IMR-90 (cell line): ENCODE data around the gene RNF133. TPM values are rescaled to one million over a fixed set of nuclear protein-coding genes. Genes with fewer than 3 reads are reported as not detected.

ENCODE experiments used
- ATAC-seq: fragments of 200-7000 bp; cut with Tn5 transposase; 2 replicates; pipeline ENCODE4 v1.9.1; 2020; ENCODE audit warnings: low read depth, mild to moderate bottlenecking, moderate library complexity
- BruUV-seq: library from RNA; stranded (reverse); fragments of 400-500 nt; replicated peaks from 2 replicates; lab custom pipeline; 2021; lab: Mats Ljungman, UMichigan
- CTCF ChIA-PET: fragments of 300-600 bp; formaldehyde crosslinking; extraction: SDS; loops from one replicate; lab custom pipeline; 2021; ENCODE audit warnings: antibody characterized with exemption; lab: Yijun Ruan, JAX
- POLR2A ChIA-PET: fragments of 300-600 bp; sonication (Branson Sonifier 250); formaldehyde crosslinking; loops from one replicate; lab custom pipeline; 2022; ENCODE audit warnings: antibody characterized with exemption; ENCODE audit not compliant: unreplicated experiment; lab: Charles Lee
- DNase-seq: peaks from one replicate; pipeline ENCODE4 v3.0.0; 2013
- H2AFZ ChIP-seq: replicated peaks from 2 replicates; pipeline ENCODE3; 2013; ENCODE audit warnings: low read length, mild to moderate bottlenecking; ENCODE audit not compliant: poor library complexity
- H2AK5ac ChIP-seq: 2 replicates; pipeline ENCODE4 v1.6.1; 2013; ENCODE audit warnings: low read depth, low read length, inconsistent platforms
- H2AK9ac ChIP-seq: replicated peaks from 2 replicates; pipeline ENCODE3; 2013; ENCODE audit warnings: mild to moderate bottlenecking, low read depth, low read length, moderate library complexity; ENCODE audit not compliant: poor library complexity
- H2BK120ac ChIP-seq: 2 replicates; pipeline ENCODE4 v1.6.1; 2013; ENCODE audit warnings: low read depth, low read length, inconsistent platforms
- H2BK15ac ChIP-seq: 3 replicates; pipeline ENCODE4 v1.6.1; 2013; ENCODE audit warnings: low read depth, low read length, inconsistent platforms
- H2BK20ac ChIP-seq: 2 replicates; pipeline ENCODE4 v1.6.1; 2013; ENCODE audit warnings: low read depth, mild to moderate bottlenecking, inconsistent platforms, low read length, moderate library complexity
- H2BK5ac ChIP-seq: 2 replicates; pipeline ENCODE4 v1.6.1; 2013; ENCODE audit warnings: mild to moderate bottlenecking, low read depth, low read length, inconsistent platforms; ENCODE audit not compliant: poor library complexity, severe bottlenecking
- H3K14ac ChIP-seq: replicated peaks from 2 replicates; pipeline ENCODE4 v1.6.1; 2013; ENCODE audit warnings: low read depth, low read length, inconsistent platforms
- H3K18ac ChIP-seq: 2 replicates; pipeline ENCODE4 v1.6.1; 2013; ENCODE audit warnings: low read depth, low read length, control low read depth
- H3K23ac ChIP-seq: 2 replicates; pipeline ENCODE4 v1.6.1; 2013; ENCODE audit warnings: low read depth, low read length, inconsistent platforms
- H3K27ac ChIP-seq: 2 replicates; pipeline ENCODE4 v1.5.1; 2013; ENCODE audit warnings: mild to moderate bottlenecking, control low read depth, low read length; ENCODE audit not compliant: insufficient read depth
- H3K27me3 ChIP-seq: 2 replicates; pipeline ENCODE4 v1.6.1; 2013; ENCODE audit warnings: low read length; ENCODE audit not compliant: control insufficient read depth, insufficient read depth
- H3K36me3 ChIP-seq: 2 replicates; pipeline ENCODE4 v1.6.1; 2013; ENCODE audit warnings: low read length, mixed read lengths; ENCODE audit not compliant: control insufficient read depth, insufficient read depth
- H3K4ac ChIP-seq: 2 replicates; pipeline ENCODE4 v1.6.1; 2013; ENCODE audit warnings: low read depth, low read length, inconsistent platforms
- H3K4me1 ChIP-seq: 2 replicates; pipeline ENCODE4 v1.6.1; 2013; ENCODE audit warnings: low read length, mixed read lengths; ENCODE audit not compliant: control insufficient read depth, insufficient read depth
- H3K4me2 ChIP-seq: 2 replicates; pipeline ENCODE4 v1.6.1; 2013; ENCODE audit warnings: low read depth, mild to moderate bottlenecking, control low read depth, low read length, moderate library complexity
- H3K4me3 ChIP-seq: 2 replicates; pipeline ENCODE4 v1.5.1; 2013; ENCODE audit warnings: low read depth, mild to moderate bottlenecking, control low read depth, low read length, moderate library complexity; ENCODE audit not compliant: insufficient read depth
- H3K56ac ChIP-seq: 2 replicates; pipeline ENCODE4 v1.6.1; 2013; ENCODE audit warnings: low read length, inconsistent platforms; ENCODE audit not compliant: insufficient read depth; ENCODE audit errors: extremely low read depth
- H3K79me1 ChIP-seq, 2 experiments: 2 replicates each; pipeline ENCODE4 v1.6.1; 2013; ENCODE audit warnings: low read length in 2 of 2, inconsistent platforms in 1 of 2, low read depth in 1 of 2
- H3K9ac ChIP-seq: 2 replicates; pipeline ENCODE4 v1.6.1; 2013; ENCODE audit warnings: low read depth, low read length, control low read depth
- H3K9me1 ChIP-seq: 2 replicates; pipeline ENCODE4 v1.6.1; 2013; ENCODE audit warnings: low read length, inconsistent platforms; ENCODE audit not compliant: insufficient read depth
- H3K9me3 ChIP-seq: 2 replicates; pipeline ENCODE4 v1.6.1; 2013; ENCODE audit warnings: low read length; ENCODE audit not compliant: control insufficient read depth, insufficient read depth
- H4K20me1 ChIP-seq: 2 replicates; pipeline ENCODE4 v1.6.1; 2013; ENCODE audit warnings: low read length, inconsistent platforms; ENCODE audit not compliant: insufficient read depth
- H4K5ac ChIP-seq: 2 replicates; pipeline ENCODE4 v1.6.1; 2013; ENCODE audit warnings: mild to moderate bottlenecking, low read depth, low read length, control low read depth
- H4K8ac ChIP-seq, 2 experiments: 2 replicates each; pipeline ENCODE4 v1.6.1; 2013; ENCODE audit warnings: low read depth in 2 of 2, low read length in 2 of 2, control low read depth in 1 of 2, inconsistent platforms in 1 of 2
- H4K91ac ChIP-seq: 2 replicates; pipeline ENCODE4 v1.6.1; 2013; ENCODE audit warnings: low read depth, low read length, inconsistent platforms; ENCODE audit not compliant: insufficient read depth
- CEBPB ChIP-seq: IDR thresholded peaks from 2 replicates; pipeline ENCODE4 v1.6.1; 2012; ENCODE audit warnings: low read depth, low read length, improper control_type of control experiment
- CHD1 ChIP-seq: IDR thresholded peaks from 2 replicates; pipeline ENCODE4 v1.6.1; 2012; ENCODE audit warnings: low read depth, low read length, improper control_type of control experiment
- CTCF ChIP-seq: conservative IDR thresholded peaks from 2 replicates; pipeline ENCODE4 v1.5.1; 2012; ENCODE audit warnings: mild to moderate bottlenecking, low read depth, low read length, improper control_type of control experiment
- FOS ChIP-seq: fragments of 150-350 bp; IDR thresholded peaks from 2 replicates; pipeline ENCODE4 v1.6.1; 2016; ENCODE audit warnings: low read depth, low read length
- MAZ ChIP-seq: IDR thresholded peaks from 2 replicates; pipeline ENCODE4 v1.6.1; 2012; ENCODE audit warnings: low read depth, mild to moderate bottlenecking, low read length, improper control_type of control experiment, moderate library complexity, borderline replicate concordance
- MXI1 ChIP-seq: IDR thresholded peaks from 2 replicates; pipeline ENCODE4 v1.6.1; 2012; ENCODE audit warnings: low read depth, mild to moderate bottlenecking, low read length, moderate library complexity, borderline replicate concordance
- NFE2L2 ChIP-seq: fragments of 150-350 bp; IDR thresholded peaks from 2 replicates; pipeline ENCODE4 v1.6.1; 2016; ENCODE audit warnings: low read depth, mild to moderate bottlenecking, low read length
- RFX5 ChIP-seq: IDR thresholded peaks from 2 replicates; pipeline ENCODE4 v1.8.0; 2012; ENCODE audit warnings: low read depth, mild to moderate bottlenecking, low read length, moderate library complexity
- SMC3 ChIP-seq: fragments of 150-350 bp; IDR thresholded peaks from 2 replicates; pipeline ENCODE4 v1.6.1; 2016; ENCODE audit warnings: low read depth, mild to moderate bottlenecking, antibody characterized with exemption, low read length, moderate library complexity
- dilution Hi-C: fragments of 300-500 bp; cut with HindIII; formaldehyde crosslinking; loops from one replicate; pipeline ENCODE4 v1.14.3; 2018; ENCODE audit warnings: low sequenced_read_pairs; ENCODE audit not compliant: unreplicated experiment
- in situ Hi-C: fragments of 300-500 bp; cut with MboI; formaldehyde crosslinking; loops from 3 replicates; pipeline ENCODE4 v1.14.3; 2019; ENCODE audit warnings: low sequenced_read_pairs, inconsistent platforms, mixed read lengths
- intact Hi-C: fragments of 100-400 bp; cut with micrococcal nuclease; formaldehyde crosslinking; loops from 2 replicates; pipeline ENCODE4 v1.10.0; 2022
- polyA plus RNA-seq, 3 experiments: library from polyadenylated mRNA; depleted of rRNA; stranded (reverse); fragments of >200 nt; gene quantifications; 2 replicates each; pipeline ENCODE4 v1.2.3, GENCODE V29; 2012; ENCODE audit warnings: low replicate concordance in 1 of 3
- total RNA-seq: library from RNA; depleted of rRNA; stranded (reverse); fragments of >200 nt; gene quantifications from 2 replicates; pipeline ENCODE4 v1.2.3, GENCODE V29; 2012

Gene RNF133
- total and polyA plus RNA-seq, 2 of the 4 experiments (the other 2 are of a cell fraction), result not detected

- Histone ChIP-seq H4K20me1 (no peaks in the 10 kb centered on the region), H2BK120ac (no peak overlapping the region), H2AFZ (no peak overlapping the region)
Measured at GRCh38 chr7:122743211-122743610, 44.3 kb upstream of the RNF133 start.

More at GRCh38 chr7:122743211-122743610, 44.3 kb upstream of the RNF133 start:
- H2BK20ac ChIP-seq, result no peak overlapping the region
- no peak overlapping the region for H3K14ac ChIP-seq
- no peak overlapping the region for H2AK9ac ChIP-seq
- no peak overlapping the region for H3K23ac ChIP-seq
- in situ Hi-C loops (no loop called here), dilution Hi-C loops (no loop called here), intact Hi-C loops (no loop called here)
- no peaks in the 10 kb centered on the region for H3K4me1 ChIP-seq
- H3K9me1 ChIP-seq, result no peaks in the 10 kb centered on the region
- ATAC-seq, result no peak
- H3K56ac ChIP-seq, result no peak overlapping the region
- H4K5ac ChIP-seq, result no peak overlapping the region
- H2AK5ac ChIP-seq, result no peak overlapping the region
- H4K91ac ChIP-seq, result no peak overlapping the region
- no peak overlapping the region for H2BK15ac ChIP-seq
- no peak overlapping the region for H3K18ac ChIP-seq
- POLR2A ChIA-PET, result no interaction called here
- H3K36me3 ChIP-seq, result no peaks in the 10 kb centered on the region
- no peak overlapping the region for H3K4me2 ChIP-seq
- no peaks in the 10 kb centered on the region for H3K79me1 ChIP-seq
- H4K8ac ChIP-seq, result no peak overlapping the region
- DNase-seq, result no peak
- H3K9me3 ChIP-seq, result no peaks in the 10 kb centered on the region; the same call in 1 of the 2 replicates
- H3K9ac ChIP-seq, result no peak overlapping the region
- no peaks in the 10 kb centered on the region for H3K27me3 ChIP-seq
- no peak for TF ChIP-seq RFX5
- no peak for TF ChIP-seq SMC3
- TF ChIP-seq NFE2L2, result no peak
- TF ChIP-seq FOS, result no peak
- TF ChIP-seq CTCF, result no peak
- TF ChIP-seq MAZ, result no peak
- TF ChIP-seq CEBPB, result no peak
- no peak for TF ChIP-seq MXI1
- TF ChIP-seq CHD1, result no peak
- no TSS peak for BruUV-seq
- CTCF ChIA-PET, result no interaction called here
- H3K4me3 ChIP-seq, result no peak overlapping the region
- no peak overlapping the region for H2BK5ac ChIP-seq
- no peak overlapping the region for H3K27ac ChIP-seq
- H3K4ac ChIP-seq, result no peak overlapping the region
